Vagina (tissue), 2 donors: ENCODE data around the gene SYT13. TPM values are rescaled to one million over a fixed set of nuclear protein-coding genes. Genes with fewer than 3 reads are reported as not detected.

ENCODE experiments used
- DNase-seq, 2 donors: peaks; one replicate each; pipeline ENCODE4 v3.0.0-alpha.2; 2017; ENCODE audit errors: extremely low spot score in 2 of 2
- H3K27ac ChIP-seq: fragments of 200-600 bp; sonication (generic); one replicate; pipeline ENCODE4 v1.5.1; 2019
- H3K27me3 ChIP-seq: fragments of 200-600 bp; sonication (generic); one replicate; pipeline ENCODE4 v1.5.1; 2019
- H3K36me3 ChIP-seq, 2 donors: fragments of 200-600 bp; sonication (generic); one replicate each; pipeline ENCODE4 v1.5.1; 2017 to 2019
- H3K4me1 ChIP-seq: fragments of 200-600 bp; sonication (generic); one replicate; pipeline ENCODE4 v1.5.1; 2019
- H3K4me3 ChIP-seq, 2 donors: fragments of 200-600 bp; sonication (generic); 1 replicate in 1 of 2; 2 replicates in 1 of 2; pipeline ENCODE4 v1.5.1; 2016 to 2019
- H3K9me3 ChIP-seq: fragments of 200-600 bp; sonication (generic); one replicate; pipeline ENCODE4 v1.5.1; 2019
- POLR2A ChIP-seq, 2 donors: fragments of 450-650 bp; IDR thresholded peaks; one replicate each; pipeline ENCODE4 v1.6.1; 2017; ENCODE audit warnings: antibody characterized with exemption in 2 of 2, mild to moderate bottlenecking in 2 of 2, moderate library complexity in 2 of 2
- POLR2AphosphoS5 ChIP-seq, 2 donors: sonication (generic); formaldehyde crosslinking; IDR thresholded peaks; one replicate each; pipeline ENCODE4 v1.9.0; 2017; ENCODE audit warnings: antibody characterized with exemption in 2 of 2, mild to moderate bottlenecking in 2 of 2, low read depth in 1 of 2; ENCODE audit not compliant: insufficient read depth in 1 of 2
- intact Hi-C: fragments of 100-400 bp; cut with DNase I; formaldehyde crosslinking; loops from one replicate; pipeline ENCODE4 v1.15.1; 2023
- total RNA-seq: library from RNA; depleted of rRNA; stranded (reverse); fragments of >200 nt; gene quantifications from one replicate; pipeline ENCODE4 v1.2.3, GENCODE V29; 2016
- TF ChIP-seq, protein P1 (sequence below), 3 experiments: fragments of 450-650 bp in 2 of 3; fragments of 200-600 bp in 1 of 3; sonication (generic) in 1 of 3; IDR thresholded peaks; one replicate each; pipeline ENCODE4 v1.5.1; 2017 to 2019; ENCODE audit warnings: antibody characterized with exemption in 3 of 3, mild to moderate bottlenecking in 2 of 3, moderate library complexity in 2 of 3

Gene SYT13
- total RNA-seq, 1 donor from 2014 or later, result 1.2 TPM

- TF ChIP-seq POLR2AphosphoS5 (IDR thresholded peaks at IDR 0.05; ENCODE audit: insufficient read depth in 1 of 2, low read depth in 1 of 2), result no peak
- TF ChIP-seq POLR2A (IDR thresholded peaks at IDR 0.05), result no peak
- TF ChIP-seq, protein P1, sequence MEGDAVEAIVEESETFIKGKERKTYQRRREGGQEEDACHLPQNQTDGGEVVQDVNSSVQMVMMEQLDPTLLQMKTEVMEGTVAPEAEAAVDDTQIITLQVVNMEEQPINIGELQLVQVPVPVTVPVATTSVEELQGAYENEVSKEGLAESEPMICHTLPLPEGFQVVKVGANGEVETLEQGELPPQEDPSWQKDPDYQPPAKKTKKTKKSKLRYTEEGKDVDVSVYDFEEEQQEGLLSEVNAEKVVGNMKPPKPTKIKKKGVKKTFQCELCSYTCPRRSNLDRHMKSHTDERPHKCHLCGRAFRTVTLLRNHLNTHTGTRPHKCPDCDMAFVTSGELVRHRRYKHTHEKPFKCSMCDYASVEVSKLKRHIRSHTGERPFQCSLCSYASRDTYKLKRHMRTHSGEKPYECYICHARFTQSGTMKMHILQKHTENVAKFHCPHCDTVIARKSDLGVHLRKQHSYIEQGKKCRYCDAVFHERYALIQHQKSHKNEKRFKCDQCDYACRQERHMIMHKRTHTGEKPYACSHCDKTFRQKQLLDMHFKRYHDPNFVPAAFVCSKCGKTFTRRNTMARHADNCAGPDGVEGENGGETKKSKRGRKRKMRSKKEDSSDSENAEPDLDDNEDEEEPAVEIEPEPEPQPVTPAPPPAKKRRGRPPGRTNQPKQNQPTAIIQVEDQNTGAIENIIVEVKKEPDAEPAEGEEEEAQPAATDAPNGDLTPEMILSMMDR (IDR thresholded peaks at IDR 0.05), result no peak
- no peak for DNase-seq
- H3K4me1 ChIP-seq, result peaks cover 10% of the 10 kb centered on the region
Observed at GRCh38 chr11:45215098-45215865, 70.9 kb downstream of the SYT13 start.

DNA sequence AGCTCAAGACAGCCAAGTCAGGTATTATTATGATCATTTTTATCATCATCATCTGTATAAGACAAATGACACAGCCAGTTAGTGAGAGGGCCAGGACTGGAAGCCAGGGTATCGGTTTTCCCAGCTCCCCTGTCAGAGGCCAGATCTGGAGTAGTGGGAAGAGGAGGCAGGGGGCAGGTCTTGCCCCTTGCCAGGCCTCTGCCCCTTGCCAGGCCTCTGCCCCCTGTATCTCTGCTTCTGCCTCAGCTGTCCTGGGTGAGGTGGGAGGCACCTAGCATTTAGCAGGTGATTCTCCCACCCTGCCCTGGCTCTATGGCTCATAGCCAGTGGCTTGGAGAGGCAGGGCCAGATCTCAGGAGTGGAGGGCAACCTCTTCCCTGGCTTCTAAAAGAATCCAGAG is 72.4 kb downstream of the SYT13 start:
- Histone ChIP-seq H3K4me3 (no peak overlapping the region), H3K36me3 (peaks cover 0 to 11% of the 10 kb centered on the region in 2 donors), H3K9me3 (no peaks in the 10 kb centered on the region), H3K4me1 (peaks cover 24% of the 10 kb centered on the region), H3K27ac (no peak overlapping the region), H3K27me3 (no peaks in the 10 kb centered on the region)
- intact Hi-C loops, result no loop called here
- TF ChIP-seq POLR2AphosphoS5 (IDR thresholded peaks at IDR 0.05; ENCODE audit: insufficient read depth in 1 of 2, low read depth in 1 of 2) (no peak), POLR2A (IDR thresholded peaks at IDR 0.05) (no peak)
- TF ChIP-seq, protein P1 (IDR thresholded peaks at IDR 0.05), result no peak
- DNase-seq, result no peak

More at GRCh38 chr11:45215098-45215865, 70.9 kb downstream of the SYT13 start:
- Histone ChIP-seq H3K4me3 (no peak overlapping the region), H3K36me3 (peaks cover 0 to 20% of the 10 kb centered on the region in 2 donors), H3K27ac (no peak overlapping the region), H3K27me3 (no peaks in the 10 kb centered on the region), H3K9me3 (no peaks in the 10 kb centered on the region)
- intact Hi-C loops, result no loop called here

DNA sequence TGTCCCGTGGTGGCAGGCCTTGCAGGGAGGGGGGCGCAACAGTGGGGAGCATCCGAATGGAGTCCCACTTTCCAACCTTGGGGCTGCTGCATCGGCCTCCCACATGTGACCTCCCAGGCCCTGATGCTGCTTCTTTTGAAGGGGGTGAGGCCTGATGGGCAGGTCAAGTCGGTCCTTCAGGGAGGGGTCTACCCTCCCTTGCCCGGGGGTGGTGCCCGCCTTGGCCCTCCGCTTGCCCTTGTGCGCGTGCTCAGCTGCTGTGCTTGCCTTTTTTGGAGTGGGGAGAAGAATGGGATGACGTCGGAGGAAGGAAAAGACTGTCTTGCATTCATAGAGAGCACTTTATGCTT is 72.8 kb downstream of the SYT13 start:
- no peak for DNase-seq
- Histone ChIP-seq H3K27ac (no peak overlapping the region), H3K4me1 (peaks cover 27% of the 10 kb centered on the region), H3K4me3 (no peak overlapping the region), H3K36me3 (peaks cover 0 to 11% of the 10 kb centered on the region in 2 donors), H3K9me3 (no peaks in the 10 kb centered on the region), H3K27me3 (no peaks in the 10 kb centered on the region)
- intact Hi-C loops, result no loop called here
- TF ChIP-seq, protein P1 (IDR thresholded peaks at IDR 0.05), result no peak
- no peak for TF ChIP-seq POLR2AphosphoS5 (IDR thresholded peaks at IDR 0.05; ENCODE audit: insufficient read depth in 1 of 2, low read depth in 1 of 2)
- no peak for TF ChIP-seq POLR2A (IDR thresholded peaks at IDR 0.05)

GRCh38 chr11:45212566-45213315 is 73.4 kb downstream of the SYT13 start:
- no peak overlapping the region for H3K4me3 ChIP-seq

More at GRCh38 chr11:45212566-45213315, 73.4 kb downstream of the SYT13 start:
- DNase-seq, result no peak
- peaks cover 27% of the 10 kb centered on the region for H3K4me1 ChIP-seq
- no peak overlapping the region for H3K27ac ChIP-seq
- TF ChIP-seq POLR2A (IDR thresholded peaks at IDR 0.05) (no peak), POLR2AphosphoS5 (IDR thresholded peaks at IDR 0.05; ENCODE audit: insufficient read depth in 1 of 2, low read depth in 1 of 2) (no peak)
- TF ChIP-seq, protein P1 (IDR thresholded peaks at IDR 0.05), result no peak
- no peaks in the 10 kb centered on the region for H3K9me3 ChIP-seq
- H3K27me3 ChIP-seq, result no peaks in the 10 kb centered on the region
- H3K36me3 ChIP-seq, result peaks cover 0 to 11% of the 10 kb centered on the region in 2 donors
- intact Hi-C loops, result no loop called here
